HEK293 (cell line): ENCODE data around the gene HTR1E.

Experiments used
- BCL11A ChIP-seq: fragments of 450-650 bp; formaldehyde crosslinking; IDR thresholded peaks from 2 replicates; pipeline ENCODE4 v1.5.1; 2016; ENCODE audit warnings: low read depth, missing biosample characterization, missing genetic modification characterization
- INSM2 ChIP-seq: fragments of 450-650 bp; formaldehyde crosslinking; IDR thresholded peaks from 2 replicates; pipeline ENCODE4 v1.5.1; 2016; ENCODE audit warnings: missing biosample characterization, missing genetic modification characterization
- PRDM4 ChIP-seq: fragments of 450-650 bp; formaldehyde crosslinking; IDR thresholded peaks from 2 replicates; pipeline ENCODE4 v1.5.1; 2017; ENCODE audit warnings: missing biosample characterization, missing genetic modification characterization
- ZBTB20 ChIP-seq: fragments of 450-650 bp; formaldehyde crosslinking; IDR thresholded peaks from 2 replicates; pipeline ENCODE4 v1.5.1; 2016; ENCODE audit warnings: missing biosample characterization, missing genetic modification characterization
- ZFHX2 ChIP-seq: fragments of 450-650 bp; formaldehyde crosslinking; conservative IDR thresholded peaks from 2 replicates; pipeline ENCODE4 v1.5.1; 2016; ENCODE audit warnings: missing biosample characterization, missing genetic modification characterization
- ZNF221 ChIP-seq: fragments of 450-650 bp; formaldehyde crosslinking; IDR thresholded peaks from 2 replicates; pipeline ENCODE4 v1.5.1; 2017; ENCODE audit warnings: missing biosample characterization, missing genetic modification characterization, borderline replicate concordance
- ZNF274 ChIP-seq, 2 experiments: fragments of 200-500 bp in 1 of 2; fragments of 450-650 bp in 1 of 2; sonication (Bioruptor generic) in 1 of 2; formaldehyde crosslinking in 1 of 2; IDR thresholded peaks; 2 replicates each; pipeline versions ENCODE4 v1.5.1 to v1.6.1; 2014 to 2016; ENCODE audit warnings: borderline replicate concordance in 1 of 2, inconsistent platforms in 1 of 2, low read length in 1 of 2, missing biosample characterization in 1 of 2, missing genetic modification characterization in 1 of 2
- ZNF324 ChIP-seq: fragments of 450-650 bp; formaldehyde crosslinking; IDR thresholded peaks from 2 replicates; pipeline ENCODE4 v1.5.1; 2016; ENCODE audit warnings: missing biosample characterization, missing genetic modification characterization
- ZNF335 ChIP-seq: fragments of 450-650 bp; formaldehyde crosslinking; conservative IDR thresholded peaks from 2 replicates; pipeline ENCODE4 v1.5.1; 2016; ENCODE audit warnings: missing biosample characterization, missing genetic modification characterization
- ZNF610 ChIP-seq: fragments of 450-650 bp; formaldehyde crosslinking; IDR thresholded peaks from 2 replicates; pipeline ENCODE4 v1.5.1; 2016; ENCODE audit warnings: missing biosample characterization, missing genetic modification characterization, borderline replicate concordance
- ZNF660 ChIP-seq: fragments of 450-650 bp; IDR thresholded peaks from 2 replicates; pipeline ENCODE4 v1.5.1; 2018; ENCODE audit warnings: missing biosample characterization, mild to moderate bottlenecking, missing genetic modification characterization
- ZNF830 ChIP-seq: fragments of 450-650 bp; IDR thresholded peaks from 2 replicates; pipeline ENCODE4 v1.5.0; 2018; ENCODE audit warnings: missing biosample characterization, missing genetic modification characterization, low read depth, mild to moderate bottlenecking, moderate library complexity
- TF ChIP-seq, protein P1 (sequence below): fragments of 450-650 bp; formaldehyde crosslinking; IDR thresholded peaks from 2 replicates; pipeline ENCODE4 v1.5.1; 2016; ENCODE audit warnings: missing biosample characterization, missing genetic modification characterization
- TF ChIP-seq, protein P2 (sequence below): IDR thresholded peaks from 2 replicates; pipeline ENCODE4 v1.6.1; 2011; ENCODE audit warnings: mild to moderate bottlenecking, low read depth, low read length, borderline replicate concordance

GRCh38 chr6:87016772-87017171 is 79.4 kb downstream of the HTR1E start:
- TF ChIP-seq ZNF324 (tag by site-specific recombination) (no peak), ZBTB20 (no peak), ZFHX2 (tag by site-specific recombination) (no peak), ZNF274 (IDR thresholded peaks at IDR 0.05; ENCODE audit: low read length) (no peak), ZNF274 (tag by site-specific recombination; IDR thresholded peaks at IDR 0.05; ENCODE audit: borderline replicate concordance) (no peak), INSM2 (tag by site-specific recombination) (no peak), ZNF221 (tag by site-specific recombination) (no peak), ZNF610 (tag by site-specific recombination) (no peak), ZNF660 (tag by site-specific recombination) (no peak), ZNF335 (tag by site-specific recombination) (no peak), ZNF830 (no peak), BCL11A (tag by site-specific recombination) (no peak), PRDM4 (tag by site-specific recombination) (no peak)
- TF ChIP-seq, protein P1, sequence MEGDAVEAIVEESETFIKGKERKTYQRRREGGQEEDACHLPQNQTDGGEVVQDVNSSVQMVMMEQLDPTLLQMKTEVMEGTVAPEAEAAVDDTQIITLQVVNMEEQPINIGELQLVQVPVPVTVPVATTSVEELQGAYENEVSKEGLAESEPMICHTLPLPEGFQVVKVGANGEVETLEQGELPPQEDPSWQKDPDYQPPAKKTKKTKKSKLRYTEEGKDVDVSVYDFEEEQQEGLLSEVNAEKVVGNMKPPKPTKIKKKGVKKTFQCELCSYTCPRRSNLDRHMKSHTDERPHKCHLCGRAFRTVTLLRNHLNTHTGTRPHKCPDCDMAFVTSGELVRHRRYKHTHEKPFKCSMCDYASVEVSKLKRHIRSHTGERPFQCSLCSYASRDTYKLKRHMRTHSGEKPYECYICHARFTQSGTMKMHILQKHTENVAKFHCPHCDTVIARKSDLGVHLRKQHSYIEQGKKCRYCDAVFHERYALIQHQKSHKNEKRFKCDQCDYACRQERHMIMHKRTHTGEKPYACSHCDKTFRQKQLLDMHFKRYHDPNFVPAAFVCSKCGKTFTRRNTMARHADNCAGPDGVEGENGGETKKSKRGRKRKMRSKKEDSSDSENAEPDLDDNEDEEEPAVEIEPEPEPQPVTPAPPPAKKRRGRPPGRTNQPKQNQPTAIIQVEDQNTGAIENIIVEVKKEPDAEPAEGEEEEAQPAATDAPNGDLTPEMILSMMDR: no peak
- TF ChIP-seq, protein P2, sequence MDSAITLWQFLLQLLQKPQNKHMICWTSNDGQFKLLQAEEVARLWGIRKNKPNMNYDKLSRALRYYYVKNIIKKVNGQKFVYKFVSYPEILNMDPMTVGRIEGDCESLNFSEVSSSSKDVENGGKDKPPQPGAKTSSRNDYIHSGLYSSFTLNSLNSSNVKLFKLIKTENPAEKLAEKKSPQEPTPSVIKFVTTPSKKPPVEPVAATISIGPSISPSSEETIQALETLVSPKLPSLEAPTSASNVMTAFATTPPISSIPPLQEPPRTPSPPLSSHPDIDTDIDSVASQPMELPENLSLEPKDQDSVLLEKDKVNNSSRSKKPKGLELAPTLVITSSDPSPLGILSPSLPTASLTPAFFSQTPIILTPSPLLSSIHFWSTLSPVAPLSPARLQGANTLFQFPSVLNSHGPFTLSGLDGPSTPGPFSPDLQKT: no peak
